Gastrocnemius medialis (tissue), 4 donors: Measurements from ENCODE around the gene KIR2DL1.

Experiments
- CTCF ChIP-seq, 5 experiments: fragments of 450-650 bp in 3 of 5; fragments of 200-600 bp in 2 of 5; sonication (generic) in 2 of 5; IDR thresholded peaks in 4 of 5; conservative IDR thresholded peaks in 1 of 5; 1 replicate in 4 of 5; 2 replicates in 1 of 5; pipeline ENCODE4 v1.5.1; 2016 to 2019; ENCODE audit warnings: antibody characterized with exemption in 5 of 5, mild to moderate bottlenecking in 3 of 5, moderate library complexity in 3 of 5
- POLR2A ChIP-seq, 2 donors: fragments of 450-650 bp; IDR thresholded peaks; one replicate each; pipeline ENCODE4 v1.6.1; 2017; ENCODE audit warnings: antibody characterized with exemption in 2 of 2, mild to moderate bottlenecking in 2 of 2, moderate library complexity in 2 of 2

- no peak for TF ChIP-seq POLR2A (IDR thresholded peaks at IDR 0.05)
- no peak for TF ChIP-seq CTCF (IDR thresholded peaks at IDR 0.05 in 4 of 5, conservative IDR thresholded peaks at IDR 0.05 in 1 of 5)
Measured at GRCh38 chr19:54804571-54804970, 35.0 kb downstream of the KIR2DL1 start.
